HCT116 (cell line): ENCODE measurements around the gene IGSF21. TPM values are rescaled to one million over a fixed set of nuclear protein-coding genes. Genes with fewer than 3 reads are reported as not detected.
"Not testable (repeated sequence)": the region's sequence is repeated elsewhere in the genome, so short reads cannot be mapped to it uniquely, and the experiment has no call there.

Source experiments
- ATAC-seq: fragments of 200-7000 bp; cut with Tn5 transposase; 2 replicates; pipeline ENCODE4 v1.9.1; 2020; ENCODE audit warnings: mild to moderate bottlenecking, moderate library complexity
- BruUV-seq: library from RNA; stranded (reverse); fragments of 400-500 nt; replicated peaks from 2 replicates; lab custom pipeline; 2021; lab: Mats Ljungman, UMichigan
- CTCF ChIA-PET: fragments of 300-600 bp; sonication (Branson Sonifier 250); formaldehyde crosslinking; loops from one replicate; lab custom pipeline; 2021; ENCODE audit warnings: antibody characterized with exemption; lab: Charles Lee
- POLR2A ChIA-PET: fragments of 300-600, 350-600 bp; sonication (Branson Sonifier 250); formaldehyde crosslinking; loops from one replicate; lab custom pipeline; 2021; ENCODE audit warnings: antibody characterized with exemption; lab: Charles Lee
- RAD21 ChIA-PET, 2 experiments: fragments of 300-600 bp; sonication (Branson Sonifier 250); formaldehyde crosslinking; loops; one replicate each; lab custom pipeline; 2023; ENCODE audit warnings: low total read pairs in 2 of 2; ENCODE audit not compliant: uncharacterized antibody in 2 of 2, unreplicated experiment in 2 of 2, low non-redundant PET in 1 of 2; lab: Charles Lee
- DNase-seq: peaks from one replicate; pipeline ENCODE4 v3.0.0-alpha.2; 2010; ENCODE audit warnings: low read depth, low spot score
- H2AFZ ChIP-seq: fragments of 200-600 bp; shearing (Covaris generic), sonication (generic); 2 replicates; pipeline ENCODE4 v1.6.1; 2017; ENCODE audit warnings: low read depth, mixed run types, mixed read lengths, antibody characterized with exemption, low read length; ENCODE audit not compliant: poor library complexity, severe bottlenecking
- H3K27ac ChIP-seq: 2 replicates; pipeline ENCODE4 v1.5.1; 2012; ENCODE audit warnings: low read depth, low read length
- H3K27me3 ChIP-seq: fragments of 200-600 bp; sonication (generic); 2 replicates; pipeline ENCODE4 v1.6.1; 2016; ENCODE audit warnings: mixed run types, low read length, mixed read lengths; ENCODE audit not compliant: insufficient read depth
- H3K36me3 ChIP-seq, 2 experiments: fragments of 200-500 bp in 1 of 2; fragments of 200-600 bp in 1 of 2; sonication (Bioruptor generic) in 1 of 2; sonication (generic) in 1 of 2; 2 replicates each; pipeline versions ENCODE4 v1.5.1 to v1.6.1; 2014 to 2016; ENCODE audit warnings: low read length in 2 of 2, inconsistent platforms in 1 of 2, mixed read lengths in 1 of 2, mixed run types in 1 of 2; ENCODE audit not compliant: insufficient read depth in 2 of 2, control insufficient read depth in 1 of 2
- H3K4me1 ChIP-seq, 2 experiments: fragments of 200-600 bp in 1 of 2; sonication (generic) in 1 of 2; 2 replicates each; pipeline versions ENCODE4 v1.5.1 to v1.6.1; 2012 to 2017; ENCODE audit warnings: low read length in 2 of 2, inconsistent platforms in 1 of 2, mild to moderate bottlenecking in 1 of 2, mixed read lengths in 1 of 2, mixed run types in 1 of 2, moderate library complexity in 1 of 2; ENCODE audit not compliant: insufficient read depth in 2 of 2, control insufficient read depth in 1 of 2
- H3K4me2 ChIP-seq: fragments of 200-600 bp; sonication (generic); 2 replicates; pipeline ENCODE4 v1.6.1; 2017; ENCODE audit warnings: mixed run types, low read length, mixed read lengths
- H3K4me3 ChIP-seq, 2 experiments: fragments of 200-600 bp in 1 of 2; sonication (generic) in 1 of 2; replicated peaks in 1 of 2; 2 replicates each; pipeline ENCODE4 v1.5.1; 2011 to 2016; ENCODE audit warnings: low read length in 2 of 2, control low read depth in 1 of 2, low read depth in 1 of 2, mild to moderate bottlenecking in 1 of 2, mixed read lengths in 1 of 2, mixed run types in 1 of 2
- H3K79me2 ChIP-seq: fragments of 200-600 bp; sonication (generic); 2 replicates; pipeline ENCODE4 v1.6.1; 2017; ENCODE audit warnings: mild to moderate bottlenecking, mixed run types, low read length, moderate library complexity, mixed read lengths; ENCODE audit not compliant: insufficient read depth
- H3K9ac ChIP-seq: fragments of 200-600 bp; sonication (generic); 2 replicates; pipeline ENCODE4 v1.6.1; 2016; ENCODE audit warnings: low read length, mixed read lengths
- H3K9me2 ChIP-seq: fragments of 200-600 bp; sonication (generic), shearing (Covaris generic); 2 replicates; pipeline ENCODE4 v1.6.1; 2017; ENCODE audit warnings: mixed run types, mild to moderate bottlenecking, moderate library complexity; ENCODE audit not compliant: insufficient read depth
- H3K9me3 ChIP-seq, 2 experiments: fragments of 200-500 bp in 1 of 2; fragments of 200-600 bp in 1 of 2; sonication (Bioruptor generic) in 1 of 2; sonication (generic) in 1 of 2; 2 replicates each; pipeline ENCODE4 v1.6.1; 2014 to 2017; ENCODE audit warnings: low read length in 2 of 2, mixed read lengths in 2 of 2, inconsistent platforms in 1 of 2, low read depth in 1 of 2, mild to moderate bottlenecking in 1 of 2, mixed run types in 1 of 2, moderate library complexity in 1 of 2; ENCODE audit not compliant: control insufficient read depth in 1 of 2, insufficient read depth in 1 of 2
- H4K20me1 ChIP-seq: fragments of 200-600 bp; sonication (generic), shearing (Covaris generic); 2 replicates; pipeline ENCODE4 v1.6.1; 2017; ENCODE audit warnings: mixed run types, mild to moderate bottlenecking, moderate library complexity; ENCODE audit not compliant: insufficient read depth
- CEBPB ChIP-seq: IDR thresholded peaks from 2 replicates; pipeline ENCODE4 v1.6.1; 2012; ENCODE audit warnings: low read depth
- EGR1 ChIP-seq: IDR thresholded peaks from 2 replicates; pipeline ENCODE4 v1.6.1; 2012; ENCODE audit warnings: low read depth
- EZH2 ChIP-seq: fragments of 200-600 bp; sonication (generic); IDR thresholded peaks from 2 replicates; pipeline ENCODE4 v1.6.1; 2017; ENCODE audit warnings: antibody characterized with exemption, mixed run types
- FOSL1 ChIP-seq: IDR thresholded peaks from 2 replicates; pipeline ENCODE4 v1.6.1; 2012; ENCODE audit warnings: low read depth
- POLR2AphosphoS5 ChIP-seq: IDR thresholded peaks from 2 replicates; pipeline ENCODE4 v1.6.1; 2011; ENCODE audit warnings: mild to moderate bottlenecking, low read depth, low read length, moderate library complexity
- SIN3A ChIP-seq: IDR thresholded peaks from 2 replicates; pipeline ENCODE4 v1.6.1; 2012; ENCODE audit warnings: low read depth
- SP1 ChIP-seq: IDR thresholded peaks from 2 replicates; pipeline ENCODE4 v1.6.1; 2012; ENCODE audit warnings: low read depth
- SRF ChIP-seq: IDR thresholded peaks from 2 replicates; pipeline ENCODE4 v1.6.1; 2012; ENCODE audit warnings: low read depth
- TCF7L2 ChIP-seq: IDR thresholded peaks from 2 replicates; pipeline ENCODE4 v1.7.0; 2011; ENCODE audit warnings: borderline replicate concordance, inconsistent platforms; ENCODE audit not compliant: insufficient read depth, insufficient read length; ENCODE audit errors: extremely low read depth
- YY1 ChIP-seq: IDR thresholded peaks from 2 replicates; pipeline ENCODE4 v1.6.1; 2011; ENCODE audit warnings: low read length, low read depth, moderate library complexity, mild to moderate bottlenecking; ENCODE audit not compliant: insufficient replicate concordance; ENCODE audit errors: extremely low read depth
- intact Hi-C: fragments of 100-400 bp; cut with micrococcal nuclease; formaldehyde crosslinking; loops from 2 replicates; pipeline ENCODE4 v1.10.0; 2022
- total RNA-seq: library from RNA; stranded (reverse); gene quantifications from one replicate; pipeline ENCODE4 v1.2.1, GENCODE V29; 2021; ENCODE audit not compliant: unreplicated experiment
- TF ChIP-seq, protein P1 (sequence below): IDR thresholded peaks from 2 replicates; pipeline ENCODE4 v1.6.1; 2011; ENCODE audit warnings: mild to moderate bottlenecking, low read length, moderate library complexity; ENCODE audit not compliant: insufficient replicate concordance; ENCODE audit errors: extremely low read depth
- TF ChIP-seq, protein P2 (sequence below): IDR thresholded peaks from 2 replicates; pipeline ENCODE4 v1.6.1; 2012; ENCODE audit warnings: low read depth
- TF ChIP-seq, protein P3 (sequence below): IDR thresholded peaks from 2 replicates; pipeline ENCODE4 v1.6.1; 2012

The IGSF21 gene
- total RNA-seq, 1 experiment from 2014 or later = not detected

DNA sequence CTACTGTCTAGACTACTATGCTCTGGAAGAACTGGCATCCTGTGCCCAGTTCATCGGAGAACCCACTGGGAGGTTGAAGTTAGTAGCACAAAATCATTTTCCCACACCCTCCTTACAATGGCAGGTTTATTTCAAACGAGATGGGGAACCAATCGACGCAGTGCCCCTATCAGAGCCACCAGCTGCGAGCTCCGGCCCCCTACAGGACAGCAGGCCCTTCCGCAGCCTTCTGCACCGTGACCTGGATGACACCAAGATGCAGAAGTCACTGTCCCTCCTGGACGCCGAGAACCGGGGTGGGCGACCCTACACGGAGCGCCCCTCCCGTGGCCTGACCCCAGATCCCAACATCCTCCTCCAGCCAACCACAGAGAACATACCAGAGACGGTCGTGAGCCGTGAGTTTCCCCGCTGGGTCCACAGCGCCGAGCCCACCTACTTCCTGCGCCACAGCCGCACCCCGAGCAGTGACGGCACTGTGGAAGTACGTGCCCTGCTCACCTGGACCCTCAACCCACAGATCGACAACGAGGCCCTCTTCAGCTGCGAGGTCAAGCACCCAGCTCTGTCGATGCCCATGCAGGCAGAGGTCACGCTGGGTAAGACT is 257.6 kb downstream of the IGSF21 start (continued):
- TF ChIP-seq, protein P1, sequence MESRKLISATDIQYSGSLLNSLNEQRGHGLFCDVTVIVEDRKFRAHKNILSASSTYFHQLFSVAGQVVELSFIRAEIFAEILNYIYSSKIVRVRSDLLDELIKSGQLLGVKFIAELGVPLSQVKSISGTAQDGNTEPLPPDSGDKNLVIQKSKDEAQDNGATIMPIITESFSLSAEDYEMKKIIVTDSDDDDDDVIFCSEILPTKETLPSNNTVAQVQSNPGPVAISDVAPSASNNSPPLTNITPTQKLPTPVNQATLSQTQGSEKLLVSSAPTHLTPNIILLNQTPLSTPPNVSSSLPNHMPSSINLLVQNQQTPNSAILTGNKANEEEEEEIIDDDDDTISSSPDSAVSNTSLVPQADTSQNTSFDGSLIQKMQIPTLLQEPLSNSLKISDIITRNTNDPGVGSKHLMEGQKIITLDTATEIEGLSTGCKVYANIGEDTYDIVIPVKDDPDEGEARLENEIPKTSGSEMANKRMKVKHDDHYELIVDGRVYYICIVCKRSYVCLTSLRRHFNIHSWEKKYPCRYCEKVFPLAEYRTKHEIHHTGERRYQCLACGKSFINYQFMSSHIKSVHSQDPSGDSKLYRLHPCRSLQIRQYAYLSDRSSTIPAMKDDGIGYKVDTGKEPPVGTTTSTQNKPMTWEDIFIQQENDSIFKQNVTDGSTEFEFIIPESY = no peak
- TF ChIP-seq SRF (no peak), SP1 (no peak)

DNA sequence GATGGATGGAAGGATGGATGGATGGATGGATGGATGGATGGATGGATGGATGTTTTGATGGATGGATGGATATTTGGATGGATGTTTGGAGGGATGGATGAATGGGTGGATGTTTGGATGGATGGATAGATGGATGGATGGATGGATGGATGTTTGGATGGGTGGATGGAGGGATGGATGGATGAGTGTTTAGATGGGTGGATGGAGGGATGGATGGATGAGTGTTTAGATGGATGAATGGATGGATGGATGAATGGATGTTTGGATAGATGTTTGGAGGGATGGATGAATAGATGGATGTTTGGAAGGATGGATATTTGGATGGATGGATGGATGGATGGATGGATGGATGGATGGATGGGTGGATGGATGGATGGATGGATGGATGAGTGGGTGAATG is 264.9 kb downstream of the IGSF21 start:
- BruUV-seq, POLR2A ChIA-PET, H3K27me3 ChIP-seq, H3K4me3 ChIP-seq, CTCF ChIA-PET, H3K4me2 ChIP-seq, H3K9ac ChIP-seq, H3K79me2 ChIP-seq, H4K20me1 ChIP-seq, RAD21 ChIA-PET, H2AFZ ChIP-seq, ATAC-seq, H3K36me3 ChIP-seq, H3K4me1 ChIP-seq, intact Hi-C loops, H3K9me2 ChIP-seq, DNase-seq, H3K9me3 ChIP-seq, H3K27ac ChIP-seq: not testable (repeated sequence)

DNA sequence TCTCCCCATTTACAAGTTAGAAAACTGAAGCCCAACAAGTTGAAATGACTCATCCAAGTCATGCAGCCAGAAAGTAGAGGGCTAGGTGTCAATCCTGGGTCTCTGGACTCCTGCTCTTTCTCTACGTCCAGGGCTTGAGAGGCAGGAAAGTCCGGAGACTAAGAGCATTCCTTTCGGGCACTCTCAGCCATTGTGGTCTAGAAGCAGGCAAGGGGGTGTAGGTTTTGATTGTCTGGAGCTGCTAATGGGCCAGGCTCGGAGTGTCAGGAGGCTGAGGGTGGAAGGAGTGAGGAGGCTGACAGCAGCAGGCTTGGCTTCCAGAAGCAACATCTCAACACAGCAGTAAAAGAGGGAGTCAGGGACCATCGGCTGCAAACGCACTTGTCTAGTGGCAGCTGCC is 265.6 kb downstream of the IGSF21 start:
- POLR2A ChIA-PET = no interaction called here
- CTCF ChIA-PET = no interaction called here
- no peak overlapping the region for H3K4me3 ChIP-seq
- H3K4me1 ChIP-seq = no peaks in the 10 kb centered on the region
- intact Hi-C loops = no loop called here
- RAD21 ChIA-PET = no interaction called here
- H3K4me2 ChIP-seq = no peak overlapping the region
- no peaks in the 10 kb centered on the region for H4K20me1 ChIP-seq
- H3K9me3 ChIP-seq = no peaks in the 10 kb centered on the region
- no peaks in the 10 kb centered on the region for H3K9me2 ChIP-seq
- no peak overlapping the region for H3K27ac ChIP-seq
- H3K79me2 ChIP-seq = no peaks in the 10 kb centered on the region
- DNase-seq = no peak
- no peaks in the 10 kb centered on the region for H3K27me3 ChIP-seq
- no peaks in the 10 kb centered on the region for H3K36me3 ChIP-seq
- ATAC-seq = no peak
- no TSS peak for BruUV-seq
- no peak overlapping the region for H2AFZ ChIP-seq
- no peak overlapping the region for H3K9ac ChIP-seq
- TF ChIP-seq POLR2AphosphoS5 = no peak
- TF ChIP-seq TCF7L2 = no peak
- no peak for TF ChIP-seq SP1
- no peak for TF ChIP-seq SRF
- no peak for TF ChIP-seq SIN3A
- TF ChIP-seq EGR1 = no peak
- no peak for TF ChIP-seq FOSL1
- TF ChIP-seq, protein P2, sequence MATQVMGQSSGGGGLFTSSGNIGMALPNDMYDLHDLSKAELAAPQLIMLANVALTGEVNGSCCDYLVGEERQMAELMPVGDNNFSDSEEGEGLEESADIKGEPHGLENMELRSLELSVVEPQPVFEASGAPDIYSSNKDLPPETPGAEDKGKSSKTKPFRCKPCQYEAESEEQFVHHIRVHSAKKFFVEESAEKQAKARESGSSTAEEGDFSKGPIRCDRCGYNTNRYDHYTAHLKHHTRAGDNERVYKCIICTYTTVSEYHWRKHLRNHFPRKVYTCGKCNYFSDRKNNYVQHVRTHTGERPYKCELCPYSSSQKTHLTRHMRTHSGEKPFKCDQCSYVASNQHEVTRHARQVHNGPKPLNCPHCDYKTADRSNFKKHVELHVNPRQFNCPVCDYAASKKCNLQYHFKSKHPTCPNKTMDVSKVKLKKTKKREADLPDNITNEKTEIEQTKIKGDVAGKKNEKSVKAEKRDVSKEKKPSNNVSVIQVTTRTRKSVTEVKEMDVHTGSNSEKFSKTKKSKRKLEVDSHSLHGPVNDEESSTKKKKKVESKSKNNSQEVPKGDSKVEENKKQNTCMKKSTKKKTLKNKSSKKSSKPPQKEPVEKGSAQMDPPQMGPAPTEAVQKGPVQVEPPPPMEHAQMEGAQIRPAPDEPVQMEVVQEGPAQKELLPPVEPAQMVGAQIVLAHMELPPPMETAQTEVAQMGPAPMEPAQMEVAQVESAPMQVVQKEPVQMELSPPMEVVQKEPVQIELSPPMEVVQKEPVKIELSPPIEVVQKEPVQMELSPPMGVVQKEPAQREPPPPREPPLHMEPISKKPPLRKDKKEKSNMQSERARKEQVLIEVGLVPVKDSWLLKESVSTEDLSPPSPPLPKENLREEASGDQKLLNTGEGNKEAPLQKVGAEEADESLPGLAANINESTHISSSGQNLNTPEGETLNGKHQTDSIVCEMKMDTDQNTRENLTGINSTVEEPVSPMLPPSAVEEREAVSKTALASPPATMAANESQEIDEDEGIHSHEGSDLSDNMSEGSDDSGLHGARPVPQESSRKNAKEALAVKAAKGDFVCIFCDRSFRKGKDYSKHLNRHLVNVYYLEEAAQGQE = no peak
- TF ChIP-seq CEBPB = no peak
- no peak for TF ChIP-seq YY1
- TF ChIP-seq EZH2 = no peak
- TF ChIP-seq, protein P3, sequence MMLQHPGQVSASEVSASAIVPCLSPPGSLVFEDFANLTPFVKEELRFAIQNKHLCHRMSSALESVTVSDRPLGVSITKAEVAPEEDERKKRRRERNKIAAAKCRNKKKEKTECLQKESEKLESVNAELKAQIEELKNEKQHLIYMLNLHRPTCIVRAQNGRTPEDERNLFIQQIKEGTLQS = no peak
